ENCODE data around the gene RPS6KA2. TPM values are rescaled to one million over a fixed set of nuclear protein-coding genes. Genes with fewer than 3 reads are reported as not detected.
"Not testable (repeated sequence)": the region's sequence is repeated elsewhere in the genome, so short reads cannot be mapped to it uniquely, and the experiment has no call there.

RPS6KA2 gene
- total RNA-seq, 3 donors from 2014 or later: 23.7 to 124 (median 56.4) TPM

DNA sequence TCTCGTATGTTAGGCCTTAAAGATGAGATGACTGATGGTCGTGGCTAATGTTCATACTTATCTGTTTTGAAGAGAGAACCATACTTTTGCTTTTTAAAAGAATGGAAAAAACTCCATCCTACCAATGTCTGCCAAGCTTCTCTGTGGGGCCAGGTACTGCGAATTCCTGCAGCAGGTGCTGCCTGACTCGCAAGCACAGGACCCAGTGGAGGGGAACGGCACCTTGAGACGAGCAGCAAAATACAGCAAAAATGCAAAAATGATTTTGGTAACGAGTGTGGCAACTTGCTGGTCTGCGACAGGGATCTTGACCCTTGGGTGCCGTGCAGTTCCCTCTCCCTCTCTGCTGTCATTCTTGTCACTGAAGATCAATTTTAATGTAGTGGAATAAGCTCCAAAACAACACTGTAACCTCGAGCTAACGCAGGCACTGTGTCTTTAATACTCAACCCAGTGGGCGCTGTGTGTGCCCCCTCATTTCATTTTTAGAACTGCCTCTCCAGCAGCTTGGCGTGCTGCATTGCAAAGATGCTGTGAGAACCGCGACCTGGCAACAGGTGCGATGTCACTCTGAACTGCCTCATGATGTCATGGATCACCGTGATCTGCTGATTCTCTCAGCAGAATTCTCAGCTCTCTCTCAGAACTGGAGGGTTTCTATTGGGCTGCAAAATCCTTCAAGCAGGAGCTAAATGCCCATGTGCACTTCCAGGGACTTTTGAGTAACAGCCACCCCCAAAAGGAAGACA is 92.2 kb downstream of the RPS6KA2 start:
- no peak for DNase-seq (ENCODE audit: low spot score in 2 of 2)
- H3K4me3 ChIP-seq: no peak overlapping the region
- no peaks in the 10 kb centered on the region for H3K4me1 ChIP-seq
- H3K27me3 ChIP-seq: no peaks in the 10 kb centered on the region
- no peaks in the 10 kb centered on the region for H3K9me3 ChIP-seq
- no peaks in the 10 kb centered on the region for H3K36me3 ChIP-seq
- TF ChIP-seq, protein P1, sequence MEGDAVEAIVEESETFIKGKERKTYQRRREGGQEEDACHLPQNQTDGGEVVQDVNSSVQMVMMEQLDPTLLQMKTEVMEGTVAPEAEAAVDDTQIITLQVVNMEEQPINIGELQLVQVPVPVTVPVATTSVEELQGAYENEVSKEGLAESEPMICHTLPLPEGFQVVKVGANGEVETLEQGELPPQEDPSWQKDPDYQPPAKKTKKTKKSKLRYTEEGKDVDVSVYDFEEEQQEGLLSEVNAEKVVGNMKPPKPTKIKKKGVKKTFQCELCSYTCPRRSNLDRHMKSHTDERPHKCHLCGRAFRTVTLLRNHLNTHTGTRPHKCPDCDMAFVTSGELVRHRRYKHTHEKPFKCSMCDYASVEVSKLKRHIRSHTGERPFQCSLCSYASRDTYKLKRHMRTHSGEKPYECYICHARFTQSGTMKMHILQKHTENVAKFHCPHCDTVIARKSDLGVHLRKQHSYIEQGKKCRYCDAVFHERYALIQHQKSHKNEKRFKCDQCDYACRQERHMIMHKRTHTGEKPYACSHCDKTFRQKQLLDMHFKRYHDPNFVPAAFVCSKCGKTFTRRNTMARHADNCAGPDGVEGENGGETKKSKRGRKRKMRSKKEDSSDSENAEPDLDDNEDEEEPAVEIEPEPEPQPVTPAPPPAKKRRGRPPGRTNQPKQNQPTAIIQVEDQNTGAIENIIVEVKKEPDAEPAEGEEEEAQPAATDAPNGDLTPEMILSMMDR (IDR thresholded peaks at IDR 0.05): no peak
- no peak for TF ChIP-seq POLR2AphosphoS5 (IDR thresholded peaks at IDR 0.05)
- no peak for TF ChIP-seq POLR2A (IDR thresholded peaks at IDR 0.05)
- intact Hi-C loops (cut with DNase I; ENCODE audit: low total_unique reads): no loop called here
- H3K27ac ChIP-seq: no peak overlapping the region

DNA sequence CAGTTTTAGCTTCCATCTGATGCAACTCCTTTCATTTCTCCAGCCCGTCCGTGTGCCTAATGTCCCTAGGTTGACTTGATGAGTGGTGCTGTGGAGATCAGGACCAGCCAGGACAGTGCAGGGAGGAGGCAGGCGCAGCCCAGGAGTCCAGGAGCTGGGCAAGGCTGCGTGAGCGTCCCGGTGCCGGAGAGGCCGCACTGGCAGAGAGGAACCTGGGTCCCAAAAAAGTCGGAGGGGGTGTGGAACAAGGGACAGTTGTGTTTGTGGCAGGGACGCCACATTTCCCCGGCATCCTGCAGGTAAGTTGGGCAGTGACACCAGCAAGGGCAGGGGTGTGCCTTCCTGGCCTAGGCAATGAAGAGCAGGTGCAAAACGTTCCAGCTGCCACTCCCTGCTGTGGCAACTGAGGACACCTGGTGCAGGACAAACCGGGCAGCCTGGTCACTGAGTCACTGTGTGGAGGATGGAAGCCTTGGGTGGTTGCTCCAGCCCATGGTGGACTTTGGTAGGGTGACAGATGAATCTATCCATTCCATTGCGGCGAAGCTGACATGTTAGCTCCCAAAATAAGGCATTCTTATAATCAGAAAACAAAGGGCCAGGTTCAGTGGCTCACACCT is 93.7 kb downstream of the RPS6KA2 start:
- Histone ChIP-seq H3K27ac (no peak overlapping the region), H3K9me3 (no peaks in the 10 kb centered on the region), H3K36me3 (no peaks in the 10 kb centered on the region), H3K4me3 (no peak overlapping the region), H3K4me1 (no peaks in the 10 kb centered on the region), H3K27me3 (no peaks in the 10 kb centered on the region)
- intact Hi-C loops (cut with DNase I; ENCODE audit: low total_unique reads): no loop called here
- TF ChIP-seq, protein P1 (IDR thresholded peaks at IDR 0.05): no peak
- TF ChIP-seq POLR2AphosphoS5 (IDR thresholded peaks at IDR 0.05) (no peak), POLR2A (IDR thresholded peaks at IDR 0.05) (no peak)
- no peak for DNase-seq (ENCODE audit: low spot score in 2 of 2)

DNA sequence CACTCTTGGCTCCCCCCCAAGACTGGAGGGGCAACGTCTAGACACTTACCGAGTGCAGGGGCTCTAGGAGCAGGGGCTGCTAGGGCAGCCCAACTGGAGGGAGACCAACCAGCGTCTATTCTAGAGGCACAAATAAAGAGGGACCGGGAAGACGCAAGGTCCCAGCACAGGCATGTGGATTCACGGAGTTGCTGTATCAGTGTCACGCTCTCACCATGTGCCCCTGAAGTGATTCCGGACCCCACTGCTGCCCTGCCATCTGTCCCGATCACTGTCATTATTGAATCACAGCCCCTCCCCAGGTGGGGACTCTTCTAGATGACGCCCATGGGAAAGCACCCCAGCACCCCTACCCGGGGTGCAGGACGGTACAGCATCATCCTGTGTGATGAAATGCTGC is 94.7 kb downstream of the RPS6KA2 start:
- no peaks in the 10 kb centered on the region for H3K36me3 ChIP-seq
- no peaks in the 10 kb centered on the region for H3K4me1 ChIP-seq
- H3K9me3 ChIP-seq: no peaks in the 10 kb centered on the region
- TF ChIP-seq POLR2AphosphoS5 (IDR thresholded peaks at IDR 0.05) (no peak), POLR2A (IDR thresholded peaks at IDR 0.05) (no peak)
- intact Hi-C loops (cut with DNase I; ENCODE audit: low total_unique reads): no loop called here
- no peaks in the 10 kb centered on the region for H3K27me3 ChIP-seq
- DNase-seq (ENCODE audit: low spot score in 2 of 2): no peak
- H3K27ac ChIP-seq: no peak overlapping the region
- no peak overlapping the region for H3K4me3 ChIP-seq

DNA sequence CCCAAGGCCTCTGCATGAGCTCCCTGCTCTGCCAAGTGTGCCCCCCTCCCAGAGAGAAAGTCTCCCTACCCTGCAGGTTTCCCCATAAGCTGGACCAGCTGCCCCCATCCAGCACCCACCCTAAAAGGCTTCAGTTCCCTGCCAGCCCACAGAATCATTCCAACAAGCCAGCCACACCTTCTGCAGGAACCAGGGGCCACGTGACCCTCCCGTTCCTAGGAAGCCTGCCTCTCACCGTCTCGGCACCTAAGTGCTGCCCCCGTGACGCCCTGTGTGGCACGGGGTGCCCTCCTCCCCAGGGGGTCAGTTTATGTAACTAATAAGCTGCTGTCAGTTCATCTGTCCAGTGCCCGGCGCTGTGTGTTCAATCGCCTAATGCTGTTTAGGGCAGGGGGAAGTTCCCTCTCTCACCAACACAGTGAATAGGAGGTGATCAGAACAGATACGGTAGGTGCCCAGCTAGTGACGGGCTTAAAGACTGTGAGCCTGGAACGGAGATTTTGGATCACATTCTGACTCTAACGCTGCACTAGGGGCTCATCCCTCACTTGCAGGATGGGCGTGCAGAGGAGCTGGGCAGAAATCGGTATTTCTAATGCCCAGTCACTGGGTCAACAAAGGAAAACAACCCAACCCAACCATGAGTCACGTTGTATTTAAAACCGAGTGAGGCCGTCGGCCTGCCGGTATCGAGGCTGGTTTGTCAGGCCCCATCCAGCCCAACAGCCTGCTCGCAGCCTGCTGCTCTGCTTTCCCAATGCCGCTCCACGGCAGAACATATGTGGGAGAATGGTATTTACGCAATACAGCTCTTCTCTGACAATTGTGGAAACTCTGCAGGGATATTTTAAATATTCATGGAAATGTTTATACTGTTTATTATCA is 96.6 kb downstream of the RPS6KA2 start:
- TF ChIP-seq POLR2A (IDR thresholded peaks at IDR 0.05) (no peak), POLR2AphosphoS5 (IDR thresholded peaks at IDR 0.05) (no peak)
- TF ChIP-seq, protein P1 (IDR thresholded peaks at IDR 0.05): no peak
- no peak for DNase-seq (ENCODE audit: low spot score in 2 of 2)
- no peaks in the 10 kb centered on the region for H3K9me3 ChIP-seq
- intact Hi-C loops (cut with DNase I; ENCODE audit: low total_unique reads): no loop called here
- H3K27ac ChIP-seq: no peak overlapping the region
- no peaks in the 10 kb centered on the region for H3K4me1 ChIP-seq
- H3K36me3 ChIP-seq: no peaks in the 10 kb centered on the region
- no peaks in the 10 kb centered on the region for H3K27me3 ChIP-seq
- no peak overlapping the region for H3K4me3 ChIP-seq

DNA sequence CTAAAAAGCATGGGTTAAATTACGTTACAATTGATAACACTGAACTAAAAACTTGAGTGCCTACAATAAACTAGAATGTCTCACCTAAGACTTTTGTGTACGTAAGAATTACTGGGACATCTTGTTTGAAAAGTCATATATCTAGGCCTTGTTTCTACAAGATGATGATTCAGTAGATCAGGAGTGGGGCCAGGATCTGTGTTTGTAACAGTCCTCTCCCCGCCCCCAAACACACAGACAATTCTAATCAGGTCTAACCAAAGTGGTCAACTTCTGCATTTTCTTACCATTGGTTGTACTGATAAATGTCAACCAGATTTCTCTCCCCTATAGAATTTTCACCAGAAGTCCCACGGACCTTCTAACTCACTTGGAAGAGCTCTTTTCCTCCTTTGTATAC is 97.5 kb downstream of the RPS6KA2 start:
- intact Hi-C loops (cut with DNase I; ENCODE audit: low total_unique reads): no loop called here
- Histone ChIP-seq H3K27ac (no peak overlapping the region), H3K27me3 (no peaks in the 10 kb centered on the region), H3K4me1 (no peaks in the 10 kb centered on the region), H3K9me3 (no peaks in the 10 kb centered on the region), H3K4me3 (no peak overlapping the region), H3K36me3 (no peaks in the 10 kb centered on the region)
- no peak for TF ChIP-seq POLR2AphosphoS5 (IDR thresholded peaks at IDR 0.05)
- TF ChIP-seq POLR2A (IDR thresholded peaks at IDR 0.05): no peak
- TF ChIP-seq, protein P1 (IDR thresholded peaks at IDR 0.05): no peak
- no peak for DNase-seq (ENCODE audit: low spot score in 2 of 2)

DNA sequence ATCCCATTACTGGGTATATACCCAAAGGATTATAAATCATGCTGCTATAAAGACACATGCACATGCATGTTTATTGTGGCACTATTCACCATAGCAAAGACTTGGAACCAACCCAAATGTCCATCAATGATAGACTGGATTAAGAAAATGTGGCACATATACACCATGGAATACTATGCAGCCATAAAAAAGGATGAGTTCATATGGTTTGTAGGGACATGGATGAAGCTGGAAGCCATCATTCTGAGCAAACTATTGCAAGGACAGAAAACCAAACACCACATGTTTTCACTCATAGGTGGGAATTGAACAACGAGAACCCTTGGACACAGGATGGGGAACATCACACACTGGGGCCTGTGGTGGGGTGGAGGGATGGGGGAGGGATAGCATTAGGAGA is 98.0 kb downstream of the RPS6KA2 start:
- intact Hi-C loops (cut with DNase I; ENCODE audit: low total_unique reads): not testable (repeated sequence)

More for the DNA sequence above, 98.0 kb downstream of the RPS6KA2 start:
- not testable (repeated sequence) for H3K36me3 ChIP-seq; H3K27me3 ChIP-seq; H3K27ac ChIP-seq; H3K4me1 ChIP-seq; H3K9me3 ChIP-seq; H3K4me3 ChIP-seq; DNase-seq (ENCODE audit: low spot score in 2 of 2)

All from breast epithelium (tissue), 4 donors.